ENCODE measurements around the gene PIGR.

DNA sequence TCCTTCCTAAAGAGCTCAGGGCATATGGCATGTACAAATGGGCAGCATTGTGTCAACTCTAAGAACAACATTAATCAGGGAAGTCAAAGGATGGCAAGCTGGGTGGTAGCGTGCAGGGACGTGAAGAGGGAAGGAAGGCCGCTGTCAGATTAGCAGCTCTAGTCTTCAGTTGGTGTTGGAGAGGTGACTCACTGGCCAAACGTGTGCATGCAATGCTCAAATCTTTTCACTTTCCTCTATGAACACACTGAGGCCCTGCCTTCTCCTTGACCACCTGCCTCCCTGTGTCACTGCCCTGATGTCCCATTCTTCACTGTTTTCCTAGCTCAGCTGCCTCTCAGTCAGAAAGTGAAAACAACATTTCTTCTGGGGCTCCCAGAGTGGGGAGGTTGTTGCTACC lies 5.9 kb upstream of the PIGR start:
- TF ChIP-seq, protein P1, sequence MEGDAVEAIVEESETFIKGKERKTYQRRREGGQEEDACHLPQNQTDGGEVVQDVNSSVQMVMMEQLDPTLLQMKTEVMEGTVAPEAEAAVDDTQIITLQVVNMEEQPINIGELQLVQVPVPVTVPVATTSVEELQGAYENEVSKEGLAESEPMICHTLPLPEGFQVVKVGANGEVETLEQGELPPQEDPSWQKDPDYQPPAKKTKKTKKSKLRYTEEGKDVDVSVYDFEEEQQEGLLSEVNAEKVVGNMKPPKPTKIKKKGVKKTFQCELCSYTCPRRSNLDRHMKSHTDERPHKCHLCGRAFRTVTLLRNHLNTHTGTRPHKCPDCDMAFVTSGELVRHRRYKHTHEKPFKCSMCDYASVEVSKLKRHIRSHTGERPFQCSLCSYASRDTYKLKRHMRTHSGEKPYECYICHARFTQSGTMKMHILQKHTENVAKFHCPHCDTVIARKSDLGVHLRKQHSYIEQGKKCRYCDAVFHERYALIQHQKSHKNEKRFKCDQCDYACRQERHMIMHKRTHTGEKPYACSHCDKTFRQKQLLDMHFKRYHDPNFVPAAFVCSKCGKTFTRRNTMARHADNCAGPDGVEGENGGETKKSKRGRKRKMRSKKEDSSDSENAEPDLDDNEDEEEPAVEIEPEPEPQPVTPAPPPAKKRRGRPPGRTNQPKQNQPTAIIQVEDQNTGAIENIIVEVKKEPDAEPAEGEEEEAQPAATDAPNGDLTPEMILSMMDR (IDR thresholded peaks at IDR 0.05) = no peak
- TF ChIP-seq POLR2AphosphoS5 (IDR thresholded peaks at IDR 0.05; ENCODE audit: insufficient read depth in 1 of 2, low read depth in 1 of 2) (no peak), POLR2A (IDR thresholded peaks at IDR 0.05) (no peak)

All from vagina (tissue), 2 donors.